Measurements from ENCODE around the gene SENP1. TPM values are rescaled to one million over a fixed set of nuclear protein-coding genes. Genes with fewer than 3 reads are reported as not detected.

The SENP1 gene
- polyA plus RNA-seq, 1 donor from 2014 or later: 14.0 TPM

GRCh38 chr12:48005750-48006021 lies 100.2 kb downstream of the SENP1 start:
- no peak overlapping the region for H3K4me3 ChIP-seq (ENCODE audit: low read length)
- no peak overlapping the region for H3K4me2 ChIP-seq (ENCODE audit: low read length)
- H3K27me3 ChIP-seq (ENCODE audit: insufficient read depth, low read depth, low read length): peaks cover 51% of the 10 kb centered on the region
- H3K27ac ChIP-seq (ENCODE audit: low read length): no peak overlapping the region
- no peaks in the 10 kb centered on the region for H4K20me1 ChIP-seq (ENCODE audit: insufficient read depth)
- no peaks in the 10 kb centered on the region for H3K36me3 ChIP-seq (ENCODE audit: insufficient read depth, low read length)
- no peaks in the 10 kb centered on the region for H3K79me2 ChIP-seq (replicated peaks; ENCODE audit: insufficient read depth, low read length)
- no peaks in the 10 kb centered on the region for H3K9me2 ChIP-seq (ENCODE audit: insufficient read depth, low read length)
- H3K9ac ChIP-seq (ENCODE audit: low read length): no peak overlapping the region
- no peak overlapping the region for H2AFZ ChIP-seq (ENCODE audit: low read depth, low read length)
- no peaks in the 10 kb centered on the region for H3K9me3 ChIP-seq (ENCODE audit: low read length)
- H3F3A ChIP-seq (ENCODE audit: insufficient read depth, low read length, poor library complexity, severe bottlenecking): peaks cover 6% of the 10 kb centered on the region
- no peak for TF ChIP-seq CTCF (IDR thresholded peaks at IDR 0.05; ENCODE audit: poor library complexity, severe bottlenecking)
- no peak for TF ChIP-seq TAF1 (IDR thresholded peaks at IDR 0.05; ENCODE audit: low read depth)
- no peak for TF ChIP-seq EZH2 (IDR thresholded peaks at IDR 0.05; ENCODE audit: borderline replicate concordance, insufficient read depth, low read length, poor library complexity, severe bottlenecking)
- TF ChIP-seq SMC3 (conservative IDR thresholded peaks at IDR 0.05; ENCODE audit: poor library complexity): no peak
- TF ChIP-seq POLR2AphosphoS5 (IDR thresholded peaks at IDR 0.05): no peak
- no peak for TF ChIP-seq EP300 (conservative IDR thresholded peaks at IDR 0.05; ENCODE audit: poor library complexity, severe bottlenecking)
- no peak for TF ChIP-seq MXI1 (conservative IDR thresholded peaks at IDR 0.05; ENCODE audit: poor library complexity, severe bottlenecking)
- TF ChIP-seq REST (IDR thresholded peaks at IDR 0.05; ENCODE audit: borderline replicate concordance): no peak
- no peak for TF ChIP-seq RAD21 (conservative IDR thresholded peaks at IDR 0.05)

- H2AFZ ChIP-seq (ENCODE audit: low read depth, low read length): no peak overlapping the region
- no peak overlapping the region for H3K27ac ChIP-seq (ENCODE audit: low read length)
- H3F3A ChIP-seq (ENCODE audit: insufficient read depth, low read length, poor library complexity, severe bottlenecking): peaks cover 6% of the 10 kb centered on the region
- H3K36me3 ChIP-seq (ENCODE audit: insufficient read depth, low read length): no peaks in the 10 kb centered on the region
- peaks cover 52% of the 10 kb centered on the region for H3K27me3 ChIP-seq (ENCODE audit: insufficient read depth, low read depth, low read length)
- peaks cover 4% of the 10 kb centered on the region for H3K79me2 ChIP-seq (replicated peaks; ENCODE audit: insufficient read depth, low read length)
- no peaks in the 10 kb centered on the region for H3K9me3 ChIP-seq (ENCODE audit: low read length)
- H3K4me2 ChIP-seq (ENCODE audit: low read length): no peak overlapping the region
- H4K20me1 ChIP-seq (ENCODE audit: insufficient read depth): no peaks in the 10 kb centered on the region
- H3K4me3 ChIP-seq (ENCODE audit: low read length): peak overlapping the region; percentile 69
- peak overlapping the region; percentile 37 for H3K9ac ChIP-seq (ENCODE audit: low read length)
- H3K9me2 ChIP-seq (ENCODE audit: insufficient read depth, low read length): no peaks in the 10 kb centered on the region
- no peak for TF ChIP-seq CTCF (IDR thresholded peaks at IDR 0.05; ENCODE audit: poor library complexity, severe bottlenecking)
Observed at GRCh38 chr12:48005001-48005749, 100.7 kb downstream of the SENP1 start.
